HEK293 (cell line): Measurements from ENCODE around the gene GSPT1.
A peak's percentile ranks its signal among the peaks of the same experiment; 100 is the strongest.

Experiments
- CTCF ChIA-PET: fragments of 350-600 bp; formaldehyde crosslinking; extraction: SDS; loops from one replicate; lab custom pipeline; 2021; ENCODE audit warnings: antibody characterized with exemption; lab: Yijun Ruan, JAX
- POLR2A ChIA-PET: fragments of 300-600 bp; formaldehyde crosslinking; extraction: SDS; loops from one replicate; lab custom pipeline; 2020; ENCODE audit warnings: antibody characterized with exemption, inconsistent platforms; lab: Yijun Ruan, JAX
- H3K27ac ChIP-seq: fragments of 200-500 bp; sonication (Bioruptor generic); 2 replicates; pipeline ENCODE4 v1.5.1; 2014; ENCODE audit warnings: low read depth, low read length, control low read depth, inconsistent platforms; ENCODE audit errors: extremely low read depth
- H3K36me3 ChIP-seq, 2 experiments: fragments of 200-500 bp in 1 of 2; sonication (Bioruptor generic) in 1 of 2; 1 replicate in 1 of 2; 2 replicates in 1 of 2; pipeline ENCODE4 v1.5.1; 2014 to 2017; ENCODE audit warnings: inconsistent platforms in 2 of 2, low read length in 2 of 2; ENCODE audit not compliant: control insufficient read depth in 2 of 2, insufficient read depth in 1 of 2
- H3K4me1 ChIP-seq: fragments of 200-500 bp; sonication (Bioruptor generic); 2 replicates; pipeline ENCODE4 v1.5.1; 2014; ENCODE audit warnings: mild to moderate bottlenecking, low read length, inconsistent platforms; ENCODE audit not compliant: control insufficient read depth, insufficient read depth
- H3K4me3 ChIP-seq: 2 replicates; pipeline ENCODE4 v1.5.1; 2011; ENCODE audit warnings: low read depth, mild to moderate bottlenecking, control low read depth, low read length, moderate library complexity
- H3K9me3 ChIP-seq: fragments of 200-500 bp; sonication (Bioruptor generic); 2 replicates; pipeline ENCODE4 v1.5.1; 2014; ENCODE audit warnings: low read depth, low read length, inconsistent platforms; ENCODE audit not compliant: control insufficient read depth, insufficient read depth
- PRDM1 ChIP-seq: fragments of 450-650 bp; formaldehyde crosslinking; IDR thresholded peaks from 2 replicates; pipeline ENCODE4; 2016; ENCODE audit warnings: missing biosample characterization, missing genetic modification characterization
- SALL2 ChIP-seq: fragments of 450-650 bp; formaldehyde crosslinking; IDR thresholded peaks from 2 replicates; pipeline ENCODE4 v1.5.0; 2017; ENCODE audit warnings: missing biosample characterization, mild to moderate bottlenecking, missing genetic modification characterization, borderline replicate concordance
- ZBTB17 ChIP-seq: fragments of 450-650 bp; formaldehyde crosslinking; IDR thresholded peaks from 2 replicates; pipeline ENCODE4 v1.5.1; 2016; ENCODE audit warnings: missing biosample characterization, missing genetic modification characterization
- ZBTB48 ChIP-seq: fragments of 450-650 bp; formaldehyde crosslinking; IDR thresholded peaks from 2 replicates; pipeline ENCODE4 v1.5.1; 2016; ENCODE audit warnings: missing biosample characterization, missing genetic modification characterization
- ZNF121 ChIP-seq: fragments of 450-650 bp; formaldehyde crosslinking; IDR thresholded peaks from 2 replicates; pipeline ENCODE4 v1.5.1; 2016; ENCODE audit warnings: missing biosample characterization, missing genetic modification characterization
- ZNF133 ChIP-seq: fragments of 450-650 bp; formaldehyde crosslinking; IDR thresholded peaks from 2 replicates; pipeline ENCODE4 v1.5.1; 2016; ENCODE audit warnings: missing biosample characterization, missing genetic modification characterization
- ZNF16 ChIP-seq: fragments of 450-650 bp; formaldehyde crosslinking; IDR thresholded peaks from 2 replicates; pipeline ENCODE4 v1.5.1; 2016; ENCODE audit warnings: low read depth, missing biosample characterization, missing genetic modification characterization
- ZNF211 ChIP-seq: fragments of 450-650 bp; formaldehyde crosslinking; IDR thresholded peaks from 2 replicates; pipeline ENCODE4 v1.5.1; 2016; ENCODE audit warnings: low read depth, missing biosample characterization, missing genetic modification characterization
- ZNF214 ChIP-seq: fragments of 450-650 bp; formaldehyde crosslinking; IDR thresholded peaks from 2 replicates; pipeline ENCODE4 v1.5.1; 2017; ENCODE audit warnings: missing biosample characterization, mild to moderate bottlenecking, missing genetic modification characterization, borderline replicate concordance
- ZNF23 ChIP-seq: fragments of 450-650 bp; formaldehyde crosslinking; IDR thresholded peaks from 2 replicates; pipeline ENCODE4 v1.5.1; 2016; ENCODE audit warnings: missing biosample characterization, missing genetic modification characterization, borderline replicate concordance
- ZNF292 ChIP-seq: fragments of 450-650 bp; formaldehyde crosslinking; IDR thresholded peaks from 2 replicates; pipeline ENCODE4 v1.5.1; 2016; ENCODE audit warnings: low read depth, missing biosample characterization, missing genetic modification characterization, borderline replicate concordance
- ZNF354C ChIP-seq: fragments of 450-650 bp; formaldehyde crosslinking; IDR thresholded peaks from 2 replicates; pipeline ENCODE4 v1.5.1; 2016; ENCODE audit warnings: missing biosample characterization, missing genetic modification characterization, low read depth, borderline replicate concordance
- ZNF433 ChIP-seq: fragments of 450-650 bp; formaldehyde crosslinking; IDR thresholded peaks from 2 replicates; pipeline ENCODE4 v1.5.1; 2016; ENCODE audit warnings: missing biosample characterization, missing genetic modification characterization, low read depth
- ZNF473 ChIP-seq: fragments of 450-650 bp; formaldehyde crosslinking; IDR thresholded peaks from 2 replicates; pipeline ENCODE4 v1.5.1; 2017; ENCODE audit warnings: missing biosample characterization, missing genetic modification characterization
- ZNF510 ChIP-seq: fragments of 450-650 bp; formaldehyde crosslinking; IDR thresholded peaks from 2 replicates; pipeline ENCODE4 v1.5.1; 2018; ENCODE audit warnings: mild to moderate bottlenecking, missing genetic modification characterization, missing biosample characterization; ENCODE audit not compliant: insufficient replicate concordance
- ZNF529 ChIP-seq: fragments of 450-650 bp; formaldehyde crosslinking; IDR thresholded peaks from 2 replicates; pipeline ENCODE4 v1.5.1; 2017; ENCODE audit warnings: missing genetic modification characterization, missing biosample characterization; ENCODE audit not compliant: insufficient replicate concordance
- ZNF548 ChIP-seq: fragments of 450-650 bp; formaldehyde crosslinking; IDR thresholded peaks from 2 replicates; pipeline ENCODE4 v1.5.1; 2016; ENCODE audit warnings: missing biosample characterization, missing genetic modification characterization
- ZNF626 ChIP-seq: fragments of 450-650 bp; sonication (Bioruptor Pico); formaldehyde crosslinking; IDR thresholded peaks from 2 replicates; pipeline ENCODE4 v1.5.1; 2018; ENCODE audit warnings: missing biosample characterization, missing genetic modification characterization, inconsistent platforms
- ZNF654 ChIP-seq: fragments of 450-650 bp; formaldehyde crosslinking; IDR thresholded peaks from 2 replicates; pipeline ENCODE4 v1.5.1; 2016; ENCODE audit warnings: low read depth, missing biosample characterization, missing genetic modification characterization
- ZNF660 ChIP-seq: fragments of 450-650 bp; IDR thresholded peaks from 2 replicates; pipeline ENCODE4 v1.5.1; 2018; ENCODE audit warnings: missing biosample characterization, mild to moderate bottlenecking, missing genetic modification characterization
- ZNF664 ChIP-seq: fragments of 450-650 bp; formaldehyde crosslinking; IDR thresholded peaks from 2 replicates; pipeline ENCODE4 v1.5.1; 2016; ENCODE audit warnings: missing biosample characterization, missing genetic modification characterization
- ZNF837 ChIP-seq: fragments of 450-650 bp; formaldehyde crosslinking; IDR thresholded peaks from 2 replicates; pipeline ENCODE4 v1.5.1; 2016; ENCODE audit warnings: missing biosample characterization, missing genetic modification characterization
- ZSCAN23 ChIP-seq: fragments of 450-650 bp; formaldehyde crosslinking; IDR thresholded peaks from 2 replicates; pipeline ENCODE4 v1.5.1; 2016; ENCODE audit warnings: missing biosample characterization, missing genetic modification characterization
- TF ChIP-seq, protein P1 (sequence below): fragments of 450-650 bp; formaldehyde crosslinking; IDR thresholded peaks from 2 replicates; pipeline ENCODE4 v1.5.1; 2016; ENCODE audit warnings: missing biosample characterization, missing genetic modification characterization
- TF ChIP-seq, protein P2 (sequence below): fragments of 450-650 bp; formaldehyde crosslinking; IDR thresholded peaks from 2 replicates; pipeline ENCODE4 v1.5.1; 2016; ENCODE audit warnings: missing biosample characterization, missing genetic modification characterization
- TF ChIP-seq, protein P3 (sequence below): fragments of 450-650 bp; formaldehyde crosslinking; IDR thresholded peaks from 2 replicates; pipeline ENCODE4 v1.5.1; 2016; ENCODE audit warnings: missing biosample characterization, missing genetic modification characterization

GSPT1 gene

DNA sequence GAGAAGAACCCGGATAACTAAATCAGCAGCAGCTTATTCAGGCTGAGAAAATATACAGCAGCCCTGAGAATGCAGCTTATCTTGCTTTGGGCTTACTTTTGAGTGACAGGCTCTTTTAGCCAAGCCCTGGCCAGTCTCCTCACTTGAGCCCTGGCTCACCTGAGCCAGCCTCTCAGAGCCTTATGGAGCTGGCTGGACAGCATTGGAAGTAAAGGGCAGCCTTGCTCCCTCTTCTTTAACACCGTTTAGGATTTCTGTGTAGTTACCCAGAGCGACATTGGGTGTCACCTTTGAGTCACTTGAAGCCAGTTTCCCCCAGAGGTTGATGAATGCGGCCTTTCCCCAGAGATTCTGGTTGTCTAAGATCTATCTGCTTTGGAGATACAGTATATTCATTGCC is 33.8 kb upstream of the GSPT1 start:
- POLR2A ChIA-PET = interaction anchor here (1.0 kb wide), 1 partner anchor 27 kb away, joined by 3 read pairs; the partner anchor contains the start of gene SNX29
- Histone ChIP-seq H3K4me1 (no peaks in the 10 kb centered on the region), H3K9me3 (no peaks in the 10 kb centered on the region), H3K4me3 (no peak overlapping the region), H3K27ac (no peak overlapping the region), H3K36me3 (no peaks in the 10 kb centered on the region)
- no peak for TF ChIP-seq ZNF626 (tag by site-specific recombination)
- TF ChIP-seq ZNF660 (tag by site-specific recombination) = 0 out of 2 replicates have a peak, but pooled peaks have one; percentile 34
- TF ChIP-seq ZNF654 = peak; percentile 72
- no peak for TF ChIP-seq SALL2 (tag by site-specific recombination)
- TF ChIP-seq, protein P1, sequence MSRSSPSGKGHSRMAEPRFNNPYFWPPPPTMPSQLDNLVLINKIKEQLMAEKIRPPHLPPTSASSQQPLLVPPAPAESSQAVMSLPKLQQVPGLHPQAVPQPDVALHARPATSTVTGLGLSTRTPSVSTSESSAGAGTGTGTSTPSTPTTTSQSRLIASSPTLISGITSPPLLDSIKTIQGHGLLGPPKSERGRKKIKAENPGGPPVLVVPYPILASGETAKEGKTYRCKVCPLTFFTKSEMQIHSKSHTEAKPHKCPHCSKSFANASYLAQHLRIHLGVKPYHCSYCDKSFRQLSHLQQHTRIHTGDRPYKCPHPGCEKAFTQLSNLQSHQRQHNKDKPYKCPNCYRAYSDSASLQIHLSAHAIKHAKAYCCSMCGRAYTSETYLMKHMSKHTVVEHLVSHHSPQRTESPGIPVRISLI (tag by site-specific recombination) = no peak
- TF ChIP-seq, protein P2, sequence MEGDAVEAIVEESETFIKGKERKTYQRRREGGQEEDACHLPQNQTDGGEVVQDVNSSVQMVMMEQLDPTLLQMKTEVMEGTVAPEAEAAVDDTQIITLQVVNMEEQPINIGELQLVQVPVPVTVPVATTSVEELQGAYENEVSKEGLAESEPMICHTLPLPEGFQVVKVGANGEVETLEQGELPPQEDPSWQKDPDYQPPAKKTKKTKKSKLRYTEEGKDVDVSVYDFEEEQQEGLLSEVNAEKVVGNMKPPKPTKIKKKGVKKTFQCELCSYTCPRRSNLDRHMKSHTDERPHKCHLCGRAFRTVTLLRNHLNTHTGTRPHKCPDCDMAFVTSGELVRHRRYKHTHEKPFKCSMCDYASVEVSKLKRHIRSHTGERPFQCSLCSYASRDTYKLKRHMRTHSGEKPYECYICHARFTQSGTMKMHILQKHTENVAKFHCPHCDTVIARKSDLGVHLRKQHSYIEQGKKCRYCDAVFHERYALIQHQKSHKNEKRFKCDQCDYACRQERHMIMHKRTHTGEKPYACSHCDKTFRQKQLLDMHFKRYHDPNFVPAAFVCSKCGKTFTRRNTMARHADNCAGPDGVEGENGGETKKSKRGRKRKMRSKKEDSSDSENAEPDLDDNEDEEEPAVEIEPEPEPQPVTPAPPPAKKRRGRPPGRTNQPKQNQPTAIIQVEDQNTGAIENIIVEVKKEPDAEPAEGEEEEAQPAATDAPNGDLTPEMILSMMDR (tag by site-specific recombination) = peak; percentile 23; the same call in 1 of the 2 replicates
- TF ChIP-seq ZBTB17 (tag by site-specific recombination) = peak; percentile 83
- TF ChIP-seq, protein P3, sequence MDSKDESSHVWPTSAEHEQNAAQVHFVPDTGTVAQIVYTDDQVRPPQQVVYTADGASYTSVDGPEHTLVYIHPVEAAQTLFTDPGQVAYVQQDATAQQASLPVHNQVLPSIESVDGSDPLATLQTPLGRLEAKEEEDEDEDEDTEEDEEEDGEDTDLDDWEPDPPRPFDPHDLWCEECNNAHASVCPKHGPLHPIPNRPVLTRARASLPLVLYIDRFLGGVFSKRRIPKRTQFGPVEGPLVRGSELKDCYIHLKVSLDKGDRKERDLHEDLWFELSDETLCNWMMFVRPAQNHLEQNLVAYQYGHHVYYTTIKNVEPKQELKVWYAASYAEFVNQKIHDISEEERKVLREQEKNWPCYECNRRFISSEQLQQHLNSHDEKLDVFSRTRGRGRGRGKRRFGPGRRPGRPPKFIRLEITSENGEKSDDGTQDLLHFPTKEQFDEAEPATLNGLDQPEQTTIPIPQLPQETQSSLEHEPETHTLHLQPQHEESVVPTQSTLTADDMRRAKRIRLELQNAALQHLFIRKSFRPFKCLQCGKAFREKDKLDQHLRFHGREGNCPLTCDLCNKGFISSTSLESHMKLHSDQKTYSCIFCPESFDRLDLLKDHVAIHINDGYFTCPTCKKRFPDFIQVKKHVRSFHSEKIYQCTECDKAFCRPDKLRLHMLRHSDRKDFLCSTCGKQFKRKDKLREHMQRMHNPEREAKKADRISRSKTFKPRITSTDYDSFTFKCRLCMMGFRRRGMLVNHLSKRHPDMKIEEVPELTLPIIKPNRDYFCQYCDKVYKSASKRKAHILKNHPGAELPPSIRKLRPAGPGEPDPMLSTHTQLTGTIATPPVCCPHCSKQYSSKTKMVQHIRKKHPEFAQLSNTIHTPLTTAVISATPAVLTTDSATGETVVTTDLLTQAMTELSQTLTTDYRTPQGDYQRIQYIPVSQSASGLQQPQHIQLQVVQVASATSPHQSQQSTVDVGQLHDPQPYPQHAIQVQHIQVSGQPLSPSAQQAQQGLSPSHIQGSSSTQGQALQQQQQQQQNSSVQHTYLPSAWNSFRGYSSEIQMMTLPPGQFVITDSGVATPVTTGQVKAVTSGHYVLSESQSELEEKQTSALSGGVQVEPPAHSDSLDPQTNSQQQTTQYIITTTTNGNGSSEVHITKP = peak; percentile 35; the same call in 1 of the 2 replicates
- CTCF ChIA-PET = interaction anchor here (0.6 to 1.8 kb wide), 9 partner anchors 9 to 145 kb away, joined by 3 to 21 read pairs (median 4); no protein-coding TSS in a partner anchor

DNA sequence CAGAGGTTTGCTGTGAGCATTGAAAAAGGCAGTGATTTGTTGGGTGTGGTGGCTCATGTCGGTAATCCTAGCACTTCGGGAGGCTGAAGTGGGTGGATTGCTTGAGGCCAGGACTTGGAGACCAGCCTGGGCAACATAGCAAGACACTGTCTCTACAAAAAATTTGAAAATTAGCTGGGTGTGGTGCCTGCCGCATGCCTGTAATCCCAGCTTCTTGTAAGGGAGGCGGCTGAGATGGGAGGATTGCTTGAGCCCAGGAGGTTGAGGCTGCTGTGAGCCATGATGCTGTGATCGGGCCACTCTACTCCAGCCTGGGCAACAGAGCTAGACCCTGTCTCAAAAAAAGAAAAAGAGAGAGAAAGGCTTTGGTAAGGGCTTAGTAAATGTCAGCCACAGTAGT is 33.1 kb upstream of the GSPT1 start:
- Histone ChIP-seq H3K4me1 (no peaks in the 10 kb centered on the region), H3K36me3 (no peaks in the 10 kb centered on the region), H3K4me3 (no peak overlapping the region)
- TF ChIP-seq ZNF121 (tag by site-specific recombination) (peak; percentile 62; the same call in 1 of the 2 replicates), ZNF354C (tag by site-specific recombination) (no peak)
- TF ChIP-seq, all 188 proteins: peak for 1
- ChIA-PET POLR2A (interaction anchor here (1.0 kb wide), 1 partner anchor 28 kb away, joined by 3 read pairs; the partner anchor contains the start of gene SNX29), CTCF (interaction anchor here (0.5 to 1.8 kb wide), 9 partner anchors 10 to 146 kb away, joined by 3 to 21 read pairs (median 4); no protein-coding TSS in a partner anchor)
- Histone ChIP-seq H3K9me3 (no peaks in the 10 kb centered on the region), H3K27ac (no peak overlapping the region)

DNA sequence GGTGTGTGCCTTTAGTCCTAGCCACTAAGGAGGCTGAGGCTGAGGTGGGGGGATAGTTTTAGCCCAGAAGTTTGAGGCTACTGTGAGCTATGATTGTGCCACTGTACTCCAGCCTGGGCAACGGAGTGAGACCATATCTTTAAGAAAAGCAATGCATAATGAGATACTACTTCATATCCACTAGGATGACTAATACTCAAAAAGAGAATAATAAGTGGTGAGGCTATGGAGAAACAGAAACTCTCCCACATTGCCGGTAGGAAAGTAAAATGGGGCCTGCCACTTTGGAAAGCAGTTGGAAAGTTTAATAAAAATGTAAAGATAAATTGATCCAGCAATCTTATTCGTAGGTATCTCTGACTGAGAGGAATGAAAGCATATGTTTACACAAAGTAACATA is 30.7 kb upstream of the GSPT1 start:
- POLR2A ChIA-PET = no interaction called here
- H3K4me1 ChIP-seq = no peaks in the 10 kb centered on the region
- no peak overlapping the region for H3K4me3 ChIP-seq
- peak; percentile 84; the same call in 1 of the 2 replicates for TF ChIP-seq ZNF664 (tag by site-specific recombination)
- no peak for TF ChIP-seq ZSCAN23 (tag by site-specific recombination)
- no peak for TF ChIP-seq ZNF16 (tag by site-specific recombination)
- TF ChIP-seq ZNF837 (tag by site-specific recombination) = no peak
- TF ChIP-seq ZNF510 (tag by site-specific recombination) = no peak
- peak; percentile 70 for TF ChIP-seq PRDM1
- no peak for TF ChIP-seq ZNF433 (tag by site-specific recombination)
- TF ChIP-seq ZNF214 (tag by site-specific recombination) = no peak
- TF ChIP-seq ZNF292 (tag by site-specific recombination) = no peak
- no peak for TF ChIP-seq ZNF473 (tag by site-specific recombination)
- no peak for TF ChIP-seq ZNF529
- no peak for TF ChIP-seq ZNF23 (tag by site-specific recombination)
- no peak for TF ChIP-seq ZBTB48 (tag by site-specific recombination)
- TF ChIP-seq ZNF548 = no peak
- no peak for TF ChIP-seq ZNF211 (tag by site-specific recombination)
- TF ChIP-seq ZNF133 (tag by site-specific recombination) = no peak
- TF ChIP-seq, all 188 proteins: peak for 2
- CTCF ChIA-PET = interaction anchor here (2.2 kb wide), 1 partner anchor 121 kb away, joined by 10 read pairs; no protein-coding TSS in a partner anchor
- Histone ChIP-seq H3K27ac (no peak overlapping the region), H3K36me3 (no peaks in the 10 kb centered on the region), H3K9me3 (no peaks in the 10 kb centered on the region)
